HEK293 (cell line): Measurements from ENCODE around the gene EPB41L2.

ENCODE experiments used
- CTCF ChIA-PET: fragments of 350-600 bp; formaldehyde crosslinking; extraction: SDS; loops from one replicate; lab custom pipeline; 2021; ENCODE audit warnings: antibody characterized with exemption; lab: Yijun Ruan, JAX
- POLR2A ChIA-PET: fragments of 300-600 bp; formaldehyde crosslinking; extraction: SDS; loops from one replicate; lab custom pipeline; 2020; ENCODE audit warnings: antibody characterized with exemption, inconsistent platforms; lab: Yijun Ruan, JAX
- H3K27ac ChIP-seq: fragments of 200-500 bp; sonication (Bioruptor generic); 2 replicates; pipeline ENCODE4 v1.5.1; 2014; ENCODE audit warnings: low read depth, low read length, control low read depth, inconsistent platforms; ENCODE audit errors: extremely low read depth
- H3K36me3 ChIP-seq, 2 experiments: fragments of 200-500 bp in 1 of 2; sonication (Bioruptor generic) in 1 of 2; 1 replicate in 1 of 2; 2 replicates in 1 of 2; pipeline ENCODE4 v1.5.1; 2014 to 2017; ENCODE audit warnings: inconsistent platforms in 2 of 2, low read length in 2 of 2; ENCODE audit not compliant: control insufficient read depth in 2 of 2, insufficient read depth in 1 of 2
- H3K4me1 ChIP-seq: fragments of 200-500 bp; sonication (Bioruptor generic); 2 replicates; pipeline ENCODE4 v1.5.1; 2014; ENCODE audit warnings: mild to moderate bottlenecking, low read length, inconsistent platforms; ENCODE audit not compliant: control insufficient read depth, insufficient read depth
- H3K4me3 ChIP-seq: 2 replicates; pipeline ENCODE4 v1.5.1; 2011; ENCODE audit warnings: low read depth, mild to moderate bottlenecking, control low read depth, low read length, moderate library complexity
- H3K9me3 ChIP-seq: fragments of 200-500 bp; sonication (Bioruptor generic); 2 replicates; pipeline ENCODE4 v1.5.1; 2014; ENCODE audit warnings: low read depth, low read length, inconsistent platforms; ENCODE audit not compliant: control insufficient read depth, insufficient read depth
- CTCF ChIP-seq: fragments of 450-650 bp; formaldehyde crosslinking; IDR thresholded peaks from 2 replicates; pipeline ENCODE4 v1.5.1; 2016; ENCODE audit warnings: missing biosample characterization, missing genetic modification characterization
- ELK4 ChIP-seq: IDR thresholded peaks from 2 replicates; pipeline ENCODE4 v1.6.1; 2011; ENCODE audit warnings: mild to moderate bottlenecking, low read depth, low read length, borderline replicate concordance
- HIC1 ChIP-seq: fragments of 450-650 bp; formaldehyde crosslinking; IDR thresholded peaks from 2 replicates; pipeline ENCODE4 v1.5.1; 2016; ENCODE audit warnings: missing biosample characterization, missing genetic modification characterization
- HOXD13 ChIP-seq: sonication (generic); formaldehyde crosslinking; IDR thresholded peaks from 2 replicates; pipeline ENCODE4 v1.8.0; 2022; ENCODE audit warnings: missing genetic modification reagents, borderline replicate concordance
- TRIM28 ChIP-seq: IDR thresholded peaks from 2 replicates; pipeline ENCODE4 v1.6.1; 2011; ENCODE audit warnings: low read length, control low read depth, borderline replicate concordance
- ZNF114 ChIP-seq: fragments of 450-650 bp; formaldehyde crosslinking; IDR thresholded peaks from 2 replicates; pipeline ENCODE4 v1.5.0; 2017; ENCODE audit warnings: missing biosample characterization, missing genetic modification characterization
- ZNF174 ChIP-seq: fragments of 450-650 bp; formaldehyde crosslinking; IDR thresholded peaks from 2 replicates; pipeline ENCODE4 v1.5.0; 2017; ENCODE audit warnings: missing biosample characterization, mild to moderate bottlenecking, missing genetic modification characterization
- ZNF223 ChIP-seq: fragments of 450-650 bp; formaldehyde crosslinking; IDR thresholded peaks from 2 replicates; pipeline ENCODE4 v1.5.1; 2016; ENCODE audit warnings: missing biosample characterization, missing genetic modification characterization
- ZNF248 ChIP-seq: fragments of 450-650 bp; formaldehyde crosslinking; IDR thresholded peaks from 2 replicates; pipeline ENCODE4 v1.5.1; 2017; ENCODE audit warnings: missing biosample characterization, missing genetic modification characterization
- ZNF274 ChIP-seq, 2 experiments: fragments of 200-500 bp in 1 of 2; fragments of 450-650 bp in 1 of 2; sonication (Bioruptor generic) in 1 of 2; formaldehyde crosslinking in 1 of 2; IDR thresholded peaks; 2 replicates each; pipeline versions ENCODE4 v1.5.1 to v1.6.1; 2014 to 2016; ENCODE audit warnings: borderline replicate concordance in 1 of 2, inconsistent platforms in 1 of 2, low read length in 1 of 2, missing biosample characterization in 1 of 2, missing genetic modification characterization in 1 of 2
- ZNF335 ChIP-seq: fragments of 450-650 bp; formaldehyde crosslinking; conservative IDR thresholded peaks from 2 replicates; pipeline ENCODE4 v1.5.1; 2016; ENCODE audit warnings: missing biosample characterization, missing genetic modification characterization
- ZNF398 ChIP-seq: fragments of 450-650 bp; formaldehyde crosslinking; IDR thresholded peaks from 2 replicates; pipeline ENCODE4 v1.5.1; 2017; ENCODE audit warnings: missing biosample characterization, missing genetic modification characterization
- ZNF514 ChIP-seq: fragments of 450-650 bp; formaldehyde crosslinking; IDR thresholded peaks from 2 replicates; pipeline ENCODE4 v1.5.1; 2016; ENCODE audit warnings: missing biosample characterization, missing genetic modification characterization
- ZNF544 ChIP-seq: fragments of 450-650 bp; formaldehyde crosslinking; IDR thresholded peaks from 2 replicates; pipeline ENCODE4 v1.5.0; 2017; ENCODE audit warnings: missing biosample characterization, missing genetic modification characterization
- ZNF558 ChIP-seq: fragments of 450-650 bp; formaldehyde crosslinking; IDR thresholded peaks from 2 replicates; pipeline ENCODE4 v1.5.1; 2016; ENCODE audit warnings: missing biosample characterization, missing genetic modification characterization
- ZNF654 ChIP-seq: fragments of 450-650 bp; formaldehyde crosslinking; IDR thresholded peaks from 2 replicates; pipeline ENCODE4 v1.5.1; 2016; ENCODE audit warnings: low read depth, missing biosample characterization, missing genetic modification characterization
- ZSCAN4 ChIP-seq: fragments of 450-650 bp; formaldehyde crosslinking; IDR thresholded peaks from 2 replicates; pipeline ENCODE4 v1.5.1; 2017; ENCODE audit warnings: missing biosample characterization, missing genetic modification characterization

Gene EPB41L2

GRCh38 chr6:130847001-130847910, 215.8 kb downstream of the EPB41L2 start (continued):
- TF ChIP-seq HIC1 (tag by site-specific recombination) (no peak), ZNF558 (tag by site-specific recombination) (no peak)

- Histone ChIP-seq H3K27ac (no peak overlapping the region), H3K9me3 (no peaks in the 10 kb centered on the region), H3K4me3 (no peak overlapping the region), H3K4me1 (no peaks in the 10 kb centered on the region), H3K36me3 (peaks cover 0 to under 1% of the 10 kb centered on the region in 2 experiments; a peak in 1 of 3 replicates)
- TF ChIP-seq ZNF223 (tag by site-specific recombination) = no peak
- TF ChIP-seq ZNF398 (tag by site-specific recombination) = no peak
- no peak for TF ChIP-seq ZNF274 (IDR thresholded peaks at IDR 0.05; ENCODE audit: low read length)
- no peak for TF ChIP-seq ZNF274 (tag by site-specific recombination; IDR thresholded peaks at IDR 0.05; ENCODE audit: borderline replicate concordance)
- TF ChIP-seq HOXD13 (CRISPR knock-in tag) = no peak
- no peak for TF ChIP-seq ZNF114
- no peak for TF ChIP-seq ZNF174
- TF ChIP-seq ZNF335 (tag by site-specific recombination) = no peak
- no peak for TF ChIP-seq ELK4
- CTCF ChIA-PET = interaction anchor here (0.6 to 1.6 kb wide), 5 partner anchors 149 to 673 kb away, joined by 3 read pairs; no protein-coding TSS in a partner anchor
- POLR2A ChIA-PET = no interaction called here
These were observed 216.5 kb downstream of the EPB41L2 start for GRCh38 chr6:130846501-130846900.

- Histone ChIP-seq H3K36me3 (peaks cover 0 to 8% of the 10 kb centered on the region in 2 experiments; a peak in 1 of 3 replicates), H3K9me3 (no peaks in the 10 kb centered on the region), H3K4me1 (no peaks in the 10 kb centered on the region), H3K27ac (no peak overlapping the region)
- CTCF ChIA-PET = interaction anchor here (0.6 to 1.9 kb wide), 11 partner anchors 10 to 786 kb away, joined by 3 to 9 read pairs (median 6); no protein-coding TSS in a partner anchor
- TF ChIP-seq ZNF514 (tag by site-specific recombination) (no peak), CTCF (peak; percentile 47), ZSCAN4 (tag by site-specific recombination) (no peak), ZNF544 (tag by site-specific recombination) (no peak), ZNF248 (tag by site-specific recombination) (0 out of 2 replicates have a peak, but pooled peaks have one; percentile 54), ZNF654 (tag by site-specific recombination) (peak; percentile 57), TRIM28 (0 out of 2 replicates have a peak, but pooled peaks have one; percentile 15)
- TF ChIP-seq, all 188 proteins: peak for 4
- H3K4me3 ChIP-seq = no peak overlapping the region
- POLR2A ChIA-PET = no interaction called here
These were observed 219.3 kb downstream of the EPB41L2 start for GRCh38 chr6:130843575-130844320.
